NCI-H2227 (cell line): Measurements from ENCODE around the gene RIMOC1.
"Not testable (repeated sequence)": the region's sequence is repeated elsewhere in the genome, so short reads cannot be mapped to it uniquely, and the experiment has no call there.

Experiments used
- DNase-seq: peaks from one replicate; lab custom pipeline; 2025; ENCODE audit not compliant: unreplicated experiment; lab: John Stamatoyannopoulos, UW

The RIMOC1 gene

GRCh38 chr5:41885286-41885685, 18.9 kb upstream of the RIMOC1 start:
- DNase-seq, result no peak

GRCh38 chr5:41891066-41891707, 13.0 kb upstream of the RIMOC1 start:
- DNase-seq, result no peak

- no peak for DNase-seq
Observed at GRCh38 chr5:41892031-41892430, 12.1 kb upstream of the RIMOC1 start.

GRCh38 chr5:41893074-41893851, 10.9 kb upstream of the RIMOC1 start:
- DNase-seq, result no peak

- DNase-seq, result no peak
Observed at GRCh38 chr5:41896230-41896629, 7.9 kb upstream of the RIMOC1 start.

GRCh38 chr5:41903382-41903891, 707 bp upstream of the RIMOC1 start:
- peak; percentile 45 for DNase-seq

- no peak for DNase-seq
Observed at GRCh38 chr5:41906151-41906550, 2.0 kb downstream of the RIMOC1 start.

GRCh38 chr5:41908374-41909079, 4.4 kb downstream of the RIMOC1 start:
- DNase-seq, result no peak

- DNase-seq, result no peak
Observed at GRCh38 chr5:41918105-41918504, 14.0 kb downstream of the RIMOC1 start.

- DNase-seq, result no peak
Observed at GRCh38 chr5:41921166-41921565, 17.0 kb downstream of the RIMOC1 start.

GRCh38 chr5:41921874-41922273, 17.7 kb downstream of the RIMOC1 start:
- DNase-seq, result no peak

GRCh38 chr5:41924526-41924871, 20.4 kb downstream of the RIMOC1 start:
- no peak for DNase-seq

GRCh38 chr5:41924872-41925554, 20.9 kb downstream of the RIMOC1 start, which contains the start of gene FBXO4:
TSS of gene FBXO4 (plus strand) at chr5:41925281. CDS start at chr5:41925310, 29 bp downstream.
- peak; percentile 92 for DNase-seq

GRCh38 chr5:41925555-41925951, 21.4 kb downstream of the RIMOC1 start:
- peak; percentile 73 for DNase-seq

GRCh38 chr5:41927604-41928003, 23.5 kb downstream of the RIMOC1 start:
- no peak for DNase-seq

GRCh38 chr5:41929035-41929434, 24.9 kb downstream of the RIMOC1 start:
- no peak for DNase-seq

- DNase-seq, result no peak
Observed at GRCh38 chr5:41932770-41933169, 28.6 kb downstream of the RIMOC1 start.

- DNase-seq, result no peak
Observed at GRCh38 chr5:41935544-41935943, 31.4 kb downstream of the RIMOC1 start.

- no peak for DNase-seq
Observed at GRCh38 chr5:41940641-41941040, 36.5 kb downstream of the RIMOC1 start.

GRCh38 chr5:41945332-41945955, 41.3 kb downstream of the RIMOC1 start:
- not testable (repeated sequence) for DNase-seq

GRCh38 chr5:41951224-41951623, 47.1 kb downstream of the RIMOC1 start:
- DNase-seq, result no peak
